SK-N-SH treated with all-trans-retinoic acid at 6 μM for 48 hours (cell line): ENCODE results near the gene ADGRF1.

ENCODE experiments used
- ARNTL ChIP-seq: fragments of 450-650 bp; formaldehyde crosslinking; IDR thresholded peaks from 2 replicates; pipeline ENCODE4 v1.5.0; 2020; ENCODE audit warnings: low read depth, mild to moderate bottlenecking, moderate library complexity, borderline replicate concordance
- TCF4 ChIP-seq: fragments of 250-450 bp; sonication (Bioruptor Pico); IDR thresholded peaks from 2 replicates; pipeline ENCODE4 v1.8.0; 2021; ENCODE audit warnings: mild to moderate bottlenecking, moderate library complexity, borderline replicate concordance
- TF ChIP-seq, protein P1 (sequence below): fragments of 250-450 bp; sonication (Bioruptor Pico); IDR thresholded peaks from 2 replicates; pipeline ENCODE4 v1.8.0; 2020; ENCODE audit warnings: mild to moderate bottlenecking, moderate library complexity, borderline replicate concordance
- TF ChIP-seq, protein P2 (sequence below): fragments of 250-450 bp; sonication (Bioruptor Pico); IDR thresholded peaks from 2 replicates; pipeline ENCODE4 v1.8.0; 2021; ENCODE audit warnings: low read depth, mild to moderate bottlenecking, moderate library complexity, borderline replicate concordance

DNA sequence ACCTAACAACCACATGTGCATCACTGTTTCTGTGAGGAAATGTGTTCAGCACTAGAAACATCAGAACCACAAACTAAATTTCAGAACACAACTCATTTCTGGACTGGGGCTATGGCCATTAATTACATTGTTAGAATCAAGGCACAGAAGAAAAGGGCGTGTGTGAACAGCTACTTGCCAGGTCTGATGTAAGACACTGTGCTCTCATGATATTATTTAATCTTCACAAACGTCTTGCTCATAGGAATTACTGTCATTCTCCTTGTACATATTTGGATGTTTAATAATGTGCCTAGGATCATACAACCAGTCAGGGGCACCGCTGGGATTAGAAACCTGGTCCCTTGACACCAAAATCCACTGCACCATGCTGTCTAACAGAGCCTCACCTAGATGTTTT lies 14.8 kb downstream of the ADGRF1 start:
- TF ChIP-seq, protein P1, sequence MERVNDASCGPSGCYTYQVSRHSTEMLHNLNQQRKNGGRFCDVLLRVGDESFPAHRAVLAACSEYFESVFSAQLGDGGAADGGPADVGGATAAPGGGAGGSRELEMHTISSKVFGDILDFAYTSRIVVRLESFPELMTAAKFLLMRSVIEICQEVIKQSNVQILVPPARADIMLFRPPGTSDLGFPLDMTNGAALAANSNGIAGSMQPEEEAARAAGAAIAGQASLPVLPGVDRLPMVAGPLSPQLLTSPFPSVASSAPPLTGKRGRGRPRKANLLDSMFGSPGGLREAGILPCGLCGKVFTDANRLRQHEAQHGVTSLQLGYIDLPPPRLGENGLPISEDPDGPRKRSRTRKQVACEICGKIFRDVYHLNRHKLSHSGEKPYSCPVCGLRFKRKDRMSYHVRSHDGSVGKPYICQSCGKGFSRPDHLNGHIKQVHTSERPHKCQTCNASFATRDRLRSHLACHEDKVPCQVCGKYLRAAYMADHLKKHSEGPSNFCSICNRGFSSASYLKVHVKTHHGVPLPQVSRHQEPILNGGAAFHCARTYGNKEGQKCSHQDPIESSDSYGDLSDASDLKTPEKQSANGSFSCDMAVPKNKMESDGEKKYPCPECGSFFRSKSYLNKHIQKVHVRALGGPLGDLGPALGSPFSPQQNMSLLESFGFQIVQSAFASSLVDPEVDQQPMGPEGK (CRISPR knock-in tag): no peak
- TF ChIP-seq TCF4 (CRISPR knock-in tag): no peak
- TF ChIP-seq, protein P2, sequence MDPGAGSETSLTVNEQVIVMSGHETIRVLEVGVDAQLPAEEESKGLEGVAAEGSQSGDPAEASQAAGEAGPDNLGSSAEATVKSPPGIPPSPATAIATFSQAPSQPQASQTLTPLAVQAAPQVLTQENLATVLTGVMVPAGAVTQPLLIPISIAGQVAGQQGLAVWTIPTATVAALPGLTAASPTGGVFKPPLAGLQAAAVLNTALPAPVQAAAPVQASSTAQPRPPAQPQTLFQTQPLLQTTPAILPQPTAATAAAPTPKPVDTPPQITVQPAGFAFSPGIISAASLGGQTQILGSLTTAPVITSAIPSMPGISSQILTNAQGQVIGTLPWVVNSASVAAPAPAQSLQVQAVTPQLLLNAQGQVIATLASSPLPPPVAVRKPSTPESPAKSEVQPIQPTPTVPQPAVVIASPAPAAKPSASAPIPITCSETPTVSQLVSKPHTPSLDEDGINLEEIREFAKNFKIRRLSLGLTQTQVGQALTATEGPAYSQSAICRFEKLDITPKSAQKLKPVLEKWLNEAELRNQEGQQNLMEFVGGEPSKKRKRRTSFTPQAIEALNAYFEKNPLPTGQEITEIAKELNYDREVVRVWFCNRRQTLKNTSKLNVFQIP (CRISPR knock-in tag): no peak
- no peak for TF ChIP-seq ARNTL (CRISPR knock-in tag)
